NCI-H1436 treated with DMSO at 0.1 percent for 48 hours (cell line): Measurements from ENCODE around the gene TUBGCP4.
"Not testable (repeated sequence)": the region's sequence is repeated elsewhere in the genome, so short reads cannot be mapped to it uniquely, and the experiment has no call there.

Experiments used
- DNase-seq: peaks from one replicate; lab custom pipeline; 2025; lab: John Stamatoyannopoulos, UW

TUBGCP4 gene

GRCh38 chr15:43370975-43371974, at the start of gene TUBGCP4, which contains the start of gene ZSCAN29:
Gene TUBGCP4, plus strand, starts transcription at chr15:43371101. Its CDS starts 254 bp downstream, at chr15:43371355.
Gene ZSCAN29, minus strand, starts transcription at chr15:43371043. Its CDS starts 1,130 bp downstream, at chr15:43369913.
- peak; percentile 48 for DNase-seq

- no peak for DNase-seq
Measured at GRCh38 chr15:43325039-43325684, 45.7 kb upstream of the TUBGCP4 start.

- DNase-seq = no peak
Measured at GRCh38 chr15:43329217-43329959, 41.5 kb upstream of the TUBGCP4 start.

- DNase-seq = peak; percentile 29
Measured at GRCh38 chr15:43329960-43330779, 40.7 kb upstream of the TUBGCP4 start, which contains the start of gene LCMT2. Gene LCMT2, minus strand, starts transcription at chr15:43330573. Its CDS starts 84 bp downstream, at chr15:43330489.

GRCh38 chr15:43330780-43331087, 40.2 kb upstream of the TUBGCP4 start:
- no peak for DNase-seq

- no peak for DNase-seq
Measured at GRCh38 chr15:43346305-43346704, 24.6 kb upstream of the TUBGCP4 start.

GRCh38 chr15:43347114-43347513, 23.8 kb upstream of the TUBGCP4 start:
- DNase-seq = no peak

GRCh38 chr15:43352693-43353382, 18.1 kb upstream of the TUBGCP4 start:
- DNase-seq = no peak

GRCh38 chr15:43360821-43361220, 10.1 kb upstream of the TUBGCP4 start:
- no peak for DNase-seq

- DNase-seq = no peak
Measured at GRCh38 chr15:43361313-43361903, 9.5 kb upstream of the TUBGCP4 start.

- no peak for DNase-seq
Measured at GRCh38 chr15:43370310-43370974, 459 bp upstream of the TUBGCP4 start.

- DNase-seq = no peak
Measured at GRCh38 chr15:43376017-43376705, 5.3 kb downstream of the TUBGCP4 start.

- DNase-seq = no peak
Measured at GRCh38 chr15:43378601-43379000, 7.7 kb downstream of the TUBGCP4 start.

- DNase-seq = no peak
Measured at GRCh38 chr15:43382310-43382709, 11.4 kb downstream of the TUBGCP4 start.

- DNase-seq = no peak
Measured at GRCh38 chr15:43383070-43383469, 12.2 kb downstream of the TUBGCP4 start.

- DNase-seq = no peak
Measured at GRCh38 chr15:43390723-43391122, 19.8 kb downstream of the TUBGCP4 start.

- DNase-seq = not testable (repeated sequence)
Measured at GRCh38 chr15:43393592-43393991, 22.7 kb downstream of the TUBGCP4 start.

- no peak for DNase-seq
Measured at GRCh38 chr15:43402255-43402654, 31.4 kb downstream of the TUBGCP4 start.

- DNase-seq = no peak
Measured at GRCh38 chr15:43403616-43404015, 32.7 kb downstream of the TUBGCP4 start.
